Vagina (tissue), 2 donors: Measurements from ENCODE around the gene DAZAP2.
"Not testable (repeated sequence)": the region's sequence is repeated elsewhere in the genome, so short reads cannot be mapped to it uniquely, and the experiment has no call there.

Source experiments
- POLR2A ChIP-seq, 2 donors: fragments of 450-650 bp; IDR thresholded peaks; one replicate each; pipeline ENCODE4 v1.6.1; 2017; ENCODE audit warnings: antibody characterized with exemption in 2 of 2, mild to moderate bottlenecking in 2 of 2, moderate library complexity in 2 of 2
- POLR2AphosphoS5 ChIP-seq, 2 donors: sonication (generic); formaldehyde crosslinking; IDR thresholded peaks; one replicate each; pipeline ENCODE4 v1.9.0; 2017; ENCODE audit warnings: antibody characterized with exemption in 2 of 2, mild to moderate bottlenecking in 2 of 2, low read depth in 1 of 2; ENCODE audit not compliant: insufficient read depth in 1 of 2
- TF ChIP-seq, protein P1 (sequence below), 3 experiments: fragments of 450-650 bp in 2 of 3; fragments of 200-600 bp in 1 of 3; sonication (generic) in 1 of 3; IDR thresholded peaks; one replicate each; pipeline ENCODE4 v1.5.1; 2017 to 2019; ENCODE audit warnings: antibody characterized with exemption in 3 of 3, mild to moderate bottlenecking in 2 of 3, moderate library complexity in 2 of 3

DNA sequence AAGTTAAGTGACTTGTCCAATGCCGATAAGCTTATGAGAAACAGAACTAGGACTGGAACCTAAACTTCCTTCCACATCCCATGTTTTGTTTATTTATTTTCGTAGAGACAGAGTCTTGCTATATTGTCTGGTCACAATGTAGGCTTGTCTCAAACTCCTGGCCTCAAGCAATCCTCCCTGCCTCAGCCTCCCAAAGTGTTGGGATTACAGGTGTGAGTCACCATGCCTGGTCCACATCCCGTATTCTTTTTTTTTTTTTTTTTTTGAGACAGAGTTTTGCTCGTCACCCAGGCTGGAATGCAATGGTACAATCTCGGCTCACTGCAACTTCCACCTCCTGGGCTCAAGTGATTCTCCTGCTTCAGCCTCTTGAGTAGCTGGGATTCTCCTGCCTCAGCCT, 11.5 kb upstream of the DAZAP2 start:
- not testable (repeated sequence) for TF ChIP-seq POLR2A (IDR thresholded peaks at IDR 0.05); POLR2AphosphoS5 (IDR thresholded peaks at IDR 0.05; ENCODE audit: insufficient read depth in 1 of 2, low read depth in 1 of 2)
- TF ChIP-seq, protein P1, sequence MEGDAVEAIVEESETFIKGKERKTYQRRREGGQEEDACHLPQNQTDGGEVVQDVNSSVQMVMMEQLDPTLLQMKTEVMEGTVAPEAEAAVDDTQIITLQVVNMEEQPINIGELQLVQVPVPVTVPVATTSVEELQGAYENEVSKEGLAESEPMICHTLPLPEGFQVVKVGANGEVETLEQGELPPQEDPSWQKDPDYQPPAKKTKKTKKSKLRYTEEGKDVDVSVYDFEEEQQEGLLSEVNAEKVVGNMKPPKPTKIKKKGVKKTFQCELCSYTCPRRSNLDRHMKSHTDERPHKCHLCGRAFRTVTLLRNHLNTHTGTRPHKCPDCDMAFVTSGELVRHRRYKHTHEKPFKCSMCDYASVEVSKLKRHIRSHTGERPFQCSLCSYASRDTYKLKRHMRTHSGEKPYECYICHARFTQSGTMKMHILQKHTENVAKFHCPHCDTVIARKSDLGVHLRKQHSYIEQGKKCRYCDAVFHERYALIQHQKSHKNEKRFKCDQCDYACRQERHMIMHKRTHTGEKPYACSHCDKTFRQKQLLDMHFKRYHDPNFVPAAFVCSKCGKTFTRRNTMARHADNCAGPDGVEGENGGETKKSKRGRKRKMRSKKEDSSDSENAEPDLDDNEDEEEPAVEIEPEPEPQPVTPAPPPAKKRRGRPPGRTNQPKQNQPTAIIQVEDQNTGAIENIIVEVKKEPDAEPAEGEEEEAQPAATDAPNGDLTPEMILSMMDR (IDR thresholded peaks at IDR 0.05) = not testable (repeated sequence)
